IMR-90 (cell line): Measurements from ENCODE around the gene CERS6.

Experiments used
- BHLHE40 ChIP-seq: fragments of 150-350 bp; IDR thresholded peaks from 2 replicates; pipeline ENCODE4 v1.6.1; 2016; ENCODE audit warnings: mild to moderate bottlenecking, low read depth, low read length
- CEBPB ChIP-seq: IDR thresholded peaks from 2 replicates; pipeline ENCODE4 v1.6.1; 2012; ENCODE audit warnings: low read depth, low read length, improper control_type of control experiment
- CHD1 ChIP-seq: IDR thresholded peaks from 2 replicates; pipeline ENCODE4 v1.6.1; 2012; ENCODE audit warnings: low read depth, low read length, improper control_type of control experiment
- FOS ChIP-seq: fragments of 150-350 bp; IDR thresholded peaks from 2 replicates; pipeline ENCODE4 v1.6.1; 2016; ENCODE audit warnings: low read depth, low read length
- MAFK ChIP-seq: IDR thresholded peaks from 2 replicates; pipeline ENCODE4 v1.6.1; 2012; ENCODE audit warnings: low read depth, low read length, improper control_type of control experiment
- MAZ ChIP-seq: IDR thresholded peaks from 2 replicates; pipeline ENCODE4 v1.6.1; 2012; ENCODE audit warnings: low read depth, mild to moderate bottlenecking, low read length, improper control_type of control experiment, moderate library complexity, borderline replicate concordance
- POLR2A ChIP-seq: IDR thresholded peaks from 2 replicates; pipeline ENCODE4 v1.6.1; 2012; ENCODE audit warnings: mild to moderate bottlenecking, low read depth, low read length
- RAD21 ChIP-seq: IDR thresholded peaks from 2 replicates; pipeline ENCODE4 v1.6.1; 2012; ENCODE audit warnings: low read length, improper control_type of control experiment
- RCOR1 ChIP-seq: IDR thresholded peaks from 2 replicates; pipeline ENCODE4 v1.6.1; 2012; ENCODE audit warnings: mild to moderate bottlenecking, low read length, improper control_type of control experiment; ENCODE audit not compliant: insufficient replicate concordance
- RFX5 ChIP-seq: IDR thresholded peaks from 2 replicates; pipeline ENCODE4 v1.8.0; 2012; ENCODE audit warnings: low read depth, mild to moderate bottlenecking, low read length, moderate library complexity
- SMC3 ChIP-seq: fragments of 150-350 bp; IDR thresholded peaks from 2 replicates; pipeline ENCODE4 v1.6.1; 2016; ENCODE audit warnings: low read depth, mild to moderate bottlenecking, antibody characterized with exemption, low read length, moderate library complexity
- TF ChIP-seq, protein P1 (sequence below): conservative IDR thresholded peaks from 2 replicates; pipeline ENCODE4 v1.5.1; 2012; ENCODE audit warnings: mild to moderate bottlenecking, low read depth, low read length, improper control_type of control experiment
- TF ChIP-seq, protein P2 (sequence below): fragments of 150-350 bp; IDR thresholded peaks from 2 replicates; pipeline ENCODE4 v1.6.1; 2017; ENCODE audit warnings: mild to moderate bottlenecking, antibody characterized with exemption, low read length, low read depth
- TF ChIP-seq, protein P3 (sequence below): fragments of 150-350 bp; IDR thresholded peaks from 2 replicates; pipeline ENCODE4 v1.6.1; 2016; ENCODE audit warnings: low read depth, mild to moderate bottlenecking, low read length, moderate library complexity, borderline replicate concordance

DNA sequence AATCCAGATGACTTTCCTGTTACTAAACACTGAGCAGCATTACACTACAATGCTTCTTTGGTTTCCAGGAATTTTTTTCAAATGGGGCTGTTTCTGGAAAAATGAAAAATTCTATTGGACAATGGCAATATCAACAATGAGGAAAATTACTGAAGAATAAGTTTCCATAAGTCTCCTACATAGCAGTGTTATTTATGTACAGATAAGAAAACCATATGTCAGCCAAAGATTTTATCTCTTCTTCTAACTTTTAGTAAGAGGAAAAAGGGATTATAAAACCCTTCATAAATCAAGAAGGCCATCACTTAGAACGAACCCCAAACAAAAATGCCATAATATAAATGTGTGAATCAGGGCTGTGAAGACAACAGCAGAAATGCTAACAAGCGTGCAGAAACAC is 314.7 kb downstream of the CERS6 start:
- TF ChIP-seq, protein P1, sequence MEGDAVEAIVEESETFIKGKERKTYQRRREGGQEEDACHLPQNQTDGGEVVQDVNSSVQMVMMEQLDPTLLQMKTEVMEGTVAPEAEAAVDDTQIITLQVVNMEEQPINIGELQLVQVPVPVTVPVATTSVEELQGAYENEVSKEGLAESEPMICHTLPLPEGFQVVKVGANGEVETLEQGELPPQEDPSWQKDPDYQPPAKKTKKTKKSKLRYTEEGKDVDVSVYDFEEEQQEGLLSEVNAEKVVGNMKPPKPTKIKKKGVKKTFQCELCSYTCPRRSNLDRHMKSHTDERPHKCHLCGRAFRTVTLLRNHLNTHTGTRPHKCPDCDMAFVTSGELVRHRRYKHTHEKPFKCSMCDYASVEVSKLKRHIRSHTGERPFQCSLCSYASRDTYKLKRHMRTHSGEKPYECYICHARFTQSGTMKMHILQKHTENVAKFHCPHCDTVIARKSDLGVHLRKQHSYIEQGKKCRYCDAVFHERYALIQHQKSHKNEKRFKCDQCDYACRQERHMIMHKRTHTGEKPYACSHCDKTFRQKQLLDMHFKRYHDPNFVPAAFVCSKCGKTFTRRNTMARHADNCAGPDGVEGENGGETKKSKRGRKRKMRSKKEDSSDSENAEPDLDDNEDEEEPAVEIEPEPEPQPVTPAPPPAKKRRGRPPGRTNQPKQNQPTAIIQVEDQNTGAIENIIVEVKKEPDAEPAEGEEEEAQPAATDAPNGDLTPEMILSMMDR: no peak
- TF ChIP-seq RAD21: no peak
- no peak for TF ChIP-seq POLR2A
- TF ChIP-seq MAZ: no peak
- TF ChIP-seq MAFK: no peak
- TF ChIP-seq RCOR1: no peak
- TF ChIP-seq, protein P2, sequence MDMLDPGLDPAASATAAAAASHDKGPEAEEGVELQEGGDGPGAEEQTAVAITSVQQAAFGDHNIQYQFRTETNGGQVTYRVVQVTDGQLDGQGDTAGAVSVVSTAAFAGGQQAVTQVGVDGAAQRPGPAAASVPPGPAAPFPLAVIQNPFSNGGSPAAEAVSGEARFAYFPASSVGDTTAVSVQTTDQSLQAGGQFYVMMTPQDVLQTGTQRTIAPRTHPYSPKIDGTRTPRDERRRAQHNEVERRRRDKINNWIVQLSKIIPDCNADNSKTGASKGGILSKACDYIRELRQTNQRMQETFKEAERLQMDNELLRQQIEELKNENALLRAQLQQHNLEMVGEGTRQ: no peak
- TF ChIP-seq RFX5: no peak
- TF ChIP-seq CHD1: no peak
- TF ChIP-seq, protein P3, sequence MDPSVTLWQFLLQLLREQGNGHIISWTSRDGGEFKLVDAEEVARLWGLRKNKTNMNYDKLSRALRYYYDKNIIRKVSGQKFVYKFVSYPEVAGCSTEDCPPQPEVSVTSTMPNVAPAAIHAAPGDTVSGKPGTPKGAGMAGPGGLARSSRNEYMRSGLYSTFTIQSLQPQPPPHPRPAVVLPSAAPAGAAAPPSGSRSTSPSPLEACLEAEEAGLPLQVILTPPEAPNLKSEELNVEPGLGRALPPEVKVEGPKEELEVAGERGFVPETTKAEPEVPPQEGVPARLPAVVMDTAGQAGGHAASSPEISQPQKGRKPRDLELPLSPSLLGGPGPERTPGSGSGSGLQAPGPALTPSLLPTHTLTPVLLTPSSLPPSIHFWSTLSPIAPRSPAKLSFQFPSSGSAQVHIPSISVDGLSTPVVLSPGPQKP: no peak
- TF ChIP-seq FOS: no peak
- no peak for TF ChIP-seq SMC3
- TF ChIP-seq BHLHE40: no peak
- no peak for TF ChIP-seq CEBPB
